Measurements from ENCODE around the gene PTPN9.
"Not testable (repeated sequence)": the region's sequence is repeated elsewhere in the genome, so short reads cannot be mapped to it uniquely, and the experiment has no call there.

GRCh38 chr15:75480463-75480862, 98.7 kb downstream of the PTPN9 start:
- TF ChIP-seq CTCF (IDR thresholded peaks at IDR 0.05; ENCODE audit: insufficient read depth, low read length, poor library complexity, severe bottlenecking); EZH2phosphoT487 (conservative IDR thresholded peaks at IDR 0.05; ENCODE audit: low read length): not testable (repeated sequence)

All from SU-DHL-6 (cell line).